A673 (cell line): ENCODE measurements around the gene S100A16. TPM values are rescaled to one million over a fixed set of nuclear protein-coding genes. Genes with fewer than 3 reads are reported as not detected.

Source experiments
- BruUV-seq: library from RNA; stranded (reverse); fragments of 400-500 nt; replicated peaks from 2 replicates; lab custom pipeline; 2021; lab: Mats Ljungman, UMichigan
- CTCF ChIA-PET: fragments of 300-600 bp; sonication (Branson Sonifier 250); formaldehyde crosslinking; loops from one replicate; lab custom pipeline; 2022; ENCODE audit warnings: antibody characterized with exemption; lab: Charles Lee
- POLR2A ChIA-PET: fragments of 300-600 bp; sonication (Branson Sonifier 250); formaldehyde crosslinking; loops from one replicate; lab custom pipeline; 2022; ENCODE audit warnings: antibody characterized with exemption; ENCODE audit not compliant: low non-redundant PET; lab: Charles Lee
- DNase-seq: peaks from one replicate; pipeline ENCODE4 v3.0.0-alpha.2; 2015; ENCODE audit warnings: low spot score
- H3K27ac ChIP-seq: fragments of 200-600 bp; sonication (generic); 2 replicates; pipeline ENCODE4 v1.5.1; 2016; ENCODE audit warnings: mixed run types, low read depth, mild to moderate bottlenecking, mixed read lengths, antibody characterized with exemption, low read length; ENCODE audit not compliant: poor library complexity, severe bottlenecking
- H3K27me3 ChIP-seq: fragments of 200-600 bp; sonication (generic); replicated peaks from 2 replicates; pipeline ENCODE4 v1.6.1; 2017; ENCODE audit warnings: mixed run types, low read depth, mild to moderate bottlenecking, mixed read lengths, antibody characterized with exemption, low read length; ENCODE audit not compliant: insufficient read depth, poor library complexity
- H3K36me3 ChIP-seq: fragments of 200-600 bp; sonication (generic); 2 replicates; pipeline ENCODE4 v1.6.1; 2016; ENCODE audit warnings: mixed run types, mild to moderate bottlenecking, mixed read lengths, antibody characterized with exemption, low read length; ENCODE audit not compliant: insufficient read depth, poor library complexity, severe bottlenecking
- H3K4me1 ChIP-seq: fragments of 200-600 bp; sonication (generic); 2 replicates; pipeline ENCODE4 v1.6.1; 2017; ENCODE audit warnings: mixed run types, mild to moderate bottlenecking, mixed read lengths, antibody characterized with exemption, low read length; ENCODE audit not compliant: insufficient read depth, poor library complexity, severe bottlenecking
- H3K4me3 ChIP-seq: fragments of 200-600 bp; sonication (generic); 2 replicates; pipeline ENCODE4 v1.5.1; 2016; ENCODE audit warnings: low read depth, mixed run types, mild to moderate bottlenecking, mixed read lengths, low read length; ENCODE audit not compliant: poor library complexity, severe bottlenecking
- H3K9me3 ChIP-seq: fragments of 200-600 bp; sonication (generic); 2 replicates; pipeline ENCODE4 v1.6.1; 2016; ENCODE audit warnings: mixed run types, low read depth, mild to moderate bottlenecking, mixed read lengths, antibody characterized with exemption, low read length; ENCODE audit not compliant: poor library complexity, severe bottlenecking
- EZH2 ChIP-seq: fragments of 200-600 bp; sonication (generic); IDR thresholded peaks from 2 replicates; pipeline ENCODE4 v1.6.1; 2017; ENCODE audit warnings: borderline replicate concordance, low read depth, mild to moderate bottlenecking, mixed read lengths, antibody characterized with exemption, low read length; ENCODE audit not compliant: poor library complexity, severe bottlenecking
- intact Hi-C: fragments of 100-400 bp; cut with micrococcal nuclease; formaldehyde crosslinking; loops from one replicate; pipeline ENCODE4 v1.10.0; 2022; ENCODE audit not compliant: unreplicated experiment
- total RNA-seq: library from RNA; stranded (reverse); gene quantifications from 2 replicates; pipeline ENCODE4 v1.2.3, GENCODE V29; 2021
- TF ChIP-seq, protein P1 (sequence below): fragments of 300-800, 200-600 bp; sonication (generic); conservative IDR thresholded peaks from 2 replicates; pipeline ENCODE4 v1.5.1; 2017; ENCODE audit warnings: low read depth, mild to moderate bottlenecking, antibody characterized with exemption, low read length, moderate library complexity, mixed read lengths

Gene S100A16
- total RNA-seq, 1 experiment from 2014 or later: 0.43 TPM

DNA sequence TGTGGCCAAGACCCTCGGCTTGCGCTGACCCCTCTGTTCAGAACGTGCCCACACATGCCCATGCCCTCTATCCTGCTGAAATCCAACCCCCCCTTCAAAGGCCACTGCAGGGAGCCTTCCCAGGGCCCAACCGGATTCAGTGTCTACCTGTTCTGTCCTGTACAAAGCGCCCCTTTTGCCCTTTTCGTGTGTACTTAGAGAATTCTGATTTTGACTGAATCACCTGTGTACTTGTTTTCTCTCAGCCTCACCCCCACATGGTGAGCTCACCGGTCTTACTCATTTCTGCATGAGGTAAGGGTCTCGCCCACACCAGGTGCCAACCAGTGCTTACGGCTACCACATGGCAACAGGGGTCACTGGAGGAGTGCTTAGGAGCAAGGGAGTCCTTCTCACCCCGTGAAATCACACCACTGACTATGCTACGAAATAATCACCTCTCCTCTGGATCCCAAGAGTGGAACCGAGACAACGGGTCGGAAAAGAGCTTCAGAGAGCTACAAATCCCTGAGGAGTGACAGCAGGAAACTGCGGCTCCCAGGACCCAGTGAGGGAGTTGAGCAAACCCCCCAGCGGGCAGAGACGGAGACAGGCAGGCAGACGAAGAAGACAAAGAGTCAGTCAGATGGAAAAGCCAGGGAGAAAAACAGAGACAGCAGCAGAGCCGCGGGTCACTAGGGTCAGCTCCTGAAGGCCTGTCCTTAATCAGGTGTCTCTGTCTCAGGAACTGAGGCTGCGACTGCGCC lies 45.1 kb downstream of the S100A16 start:
- ChIA-PET CTCF (interaction anchor here (0.7 to 1.7 kb wide), 8 partner anchors 23 to 410 kb away, joined by 3 to 14 read pairs (median 4); partner anchors contain the start of gene S100A6), POLR2A (interaction anchor here (0.6 kb wide), 1 partner anchor 765 kb away, joined by 7 read pairs; no protein-coding TSS in a partner anchor)
- DNase-seq: peak; percentile 41
- H3K36me3 ChIP-seq: no peaks in the 10 kb centered on the region
- peaks cover 30% of the 10 kb centered on the region for H3K4me1 ChIP-seq
- no peaks in the 10 kb centered on the region for H3K27me3 ChIP-seq
- H3K4me3 ChIP-seq: no peak overlapping the region
- intact Hi-C loops: loop anchor here (1.0 to 2.0 kb wide), 2 partner anchors 34 to 57 kb away; no protein-coding TSS in a partner anchor
- no peak for TF ChIP-seq EZH2
- TF ChIP-seq, protein P1, sequence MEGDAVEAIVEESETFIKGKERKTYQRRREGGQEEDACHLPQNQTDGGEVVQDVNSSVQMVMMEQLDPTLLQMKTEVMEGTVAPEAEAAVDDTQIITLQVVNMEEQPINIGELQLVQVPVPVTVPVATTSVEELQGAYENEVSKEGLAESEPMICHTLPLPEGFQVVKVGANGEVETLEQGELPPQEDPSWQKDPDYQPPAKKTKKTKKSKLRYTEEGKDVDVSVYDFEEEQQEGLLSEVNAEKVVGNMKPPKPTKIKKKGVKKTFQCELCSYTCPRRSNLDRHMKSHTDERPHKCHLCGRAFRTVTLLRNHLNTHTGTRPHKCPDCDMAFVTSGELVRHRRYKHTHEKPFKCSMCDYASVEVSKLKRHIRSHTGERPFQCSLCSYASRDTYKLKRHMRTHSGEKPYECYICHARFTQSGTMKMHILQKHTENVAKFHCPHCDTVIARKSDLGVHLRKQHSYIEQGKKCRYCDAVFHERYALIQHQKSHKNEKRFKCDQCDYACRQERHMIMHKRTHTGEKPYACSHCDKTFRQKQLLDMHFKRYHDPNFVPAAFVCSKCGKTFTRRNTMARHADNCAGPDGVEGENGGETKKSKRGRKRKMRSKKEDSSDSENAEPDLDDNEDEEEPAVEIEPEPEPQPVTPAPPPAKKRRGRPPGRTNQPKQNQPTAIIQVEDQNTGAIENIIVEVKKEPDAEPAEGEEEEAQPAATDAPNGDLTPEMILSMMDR: no peak
- H3K9me3 ChIP-seq: no peaks in the 10 kb centered on the region
- H3K27ac ChIP-seq: peak overlapping the region; percentile 11
- TSS peak; percentile 48 for BruUV-seq

DNA sequence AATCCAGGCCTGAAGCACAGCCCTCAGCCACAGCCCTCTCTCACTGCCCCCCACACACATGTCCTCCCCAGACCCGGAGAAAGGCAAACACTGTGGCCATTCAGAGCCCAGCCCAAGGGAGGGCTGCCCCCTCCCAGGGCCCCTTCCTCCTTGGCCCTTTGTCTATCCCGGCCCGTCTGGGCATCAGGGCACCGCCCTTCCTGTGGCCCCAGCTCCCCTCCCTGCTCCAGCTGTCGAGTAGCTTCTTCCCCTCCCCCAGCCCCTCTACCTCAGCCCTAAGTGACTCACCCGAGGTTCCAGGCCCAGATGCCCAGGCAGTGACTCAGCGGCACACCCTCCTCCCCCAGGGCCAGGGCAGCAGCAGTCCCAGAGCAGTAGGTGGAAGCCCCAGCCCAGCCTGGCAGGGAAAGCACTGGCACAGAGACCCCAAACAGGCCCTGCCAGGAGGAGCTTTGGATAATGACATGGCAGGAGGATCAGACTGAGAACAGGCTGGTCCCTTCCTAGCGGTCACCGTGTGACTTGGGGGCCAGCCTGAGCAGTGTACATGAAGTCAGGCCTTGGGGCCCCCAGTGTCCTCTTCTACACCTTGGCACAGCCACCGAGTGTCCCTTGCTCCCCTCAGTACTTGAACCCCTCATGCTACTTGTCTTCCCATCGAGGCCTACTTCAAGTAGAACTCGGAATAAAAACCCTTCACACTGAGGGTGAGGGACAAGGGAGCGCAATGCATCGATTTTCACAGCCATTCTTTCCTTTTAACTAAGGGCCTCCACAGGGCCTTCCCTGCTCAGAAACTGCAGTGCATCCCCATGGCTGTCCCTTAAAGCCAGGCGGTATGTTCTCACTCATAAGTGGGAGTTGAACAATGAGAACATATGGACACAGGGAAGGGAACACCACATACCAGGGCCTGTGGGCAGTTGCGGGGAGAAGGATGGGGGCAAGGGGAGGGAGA lies 46.2 kb downstream of the S100A16 start:
- ChIA-PET CTCF (interaction anchor here (1.0 to 1.1 kb wide), 2 partner anchors 33 to 56 kb away, joined by 5 read pairs; no protein-coding TSS in a partner anchor), POLR2A (no interaction called here)
- Histone ChIP-seq H3K36me3 (no peaks in the 10 kb centered on the region), H3K9me3 (no peaks in the 10 kb centered on the region), H3K27me3 (no peaks in the 10 kb centered on the region), H3K27ac (peak overlapping the region; percentile 60), H3K4me1 (peaks cover 30% of the 10 kb centered on the region), H3K4me3 (no peak overlapping the region)
- peak; percentile 94 for DNase-seq
- intact Hi-C loops: no loop called here
- TSS peak; percentile 75 for BruUV-seq
- no peak for TF ChIP-seq EZH2
- TF ChIP-seq, protein P1: no peak
